ENCODE measurements around the gene PHF13.
A peak's percentile ranks its signal among the peaks of the same experiment; 100 is the strongest.

PHF13 gene

DNA sequence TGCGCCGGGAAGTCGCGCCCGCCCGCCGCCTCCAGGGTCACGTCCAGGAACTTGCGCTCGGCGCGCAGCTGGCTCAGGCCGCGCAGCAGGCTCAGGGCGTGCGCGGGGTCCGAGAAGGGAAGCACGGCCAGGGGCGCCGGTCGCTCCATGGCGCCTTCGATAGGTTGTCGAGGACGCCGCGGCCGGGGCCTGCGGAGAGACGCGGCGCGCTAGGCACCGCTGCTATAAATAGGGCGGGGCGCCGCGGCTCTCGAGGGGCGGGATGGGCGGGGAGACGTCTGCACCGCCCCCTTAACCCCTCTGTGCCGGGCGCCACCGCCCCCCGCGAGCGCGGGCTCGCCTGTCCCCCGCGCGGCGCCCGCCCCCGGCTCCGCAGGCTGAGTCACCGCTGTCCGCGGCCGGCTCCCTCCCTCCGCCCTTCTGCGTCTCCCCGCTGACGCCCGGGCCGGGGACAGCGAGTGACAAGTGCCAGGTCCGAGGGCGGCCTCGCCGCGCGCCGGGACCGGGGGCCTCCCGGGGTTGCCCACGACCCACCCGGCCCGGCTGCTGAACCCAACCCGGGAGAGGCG is 10.8 kb upstream of the PHF13 start, which contains the start of gene KLHL21:
Gene KLHL21 (minus strand): TSS at position 201 of the 569 bp plus-strand sequence. CDS start 52 bp downstream, at position 149.
- peak; percentile 91 for DNase-seq (ENCODE audit: low read depth)

DNA sequence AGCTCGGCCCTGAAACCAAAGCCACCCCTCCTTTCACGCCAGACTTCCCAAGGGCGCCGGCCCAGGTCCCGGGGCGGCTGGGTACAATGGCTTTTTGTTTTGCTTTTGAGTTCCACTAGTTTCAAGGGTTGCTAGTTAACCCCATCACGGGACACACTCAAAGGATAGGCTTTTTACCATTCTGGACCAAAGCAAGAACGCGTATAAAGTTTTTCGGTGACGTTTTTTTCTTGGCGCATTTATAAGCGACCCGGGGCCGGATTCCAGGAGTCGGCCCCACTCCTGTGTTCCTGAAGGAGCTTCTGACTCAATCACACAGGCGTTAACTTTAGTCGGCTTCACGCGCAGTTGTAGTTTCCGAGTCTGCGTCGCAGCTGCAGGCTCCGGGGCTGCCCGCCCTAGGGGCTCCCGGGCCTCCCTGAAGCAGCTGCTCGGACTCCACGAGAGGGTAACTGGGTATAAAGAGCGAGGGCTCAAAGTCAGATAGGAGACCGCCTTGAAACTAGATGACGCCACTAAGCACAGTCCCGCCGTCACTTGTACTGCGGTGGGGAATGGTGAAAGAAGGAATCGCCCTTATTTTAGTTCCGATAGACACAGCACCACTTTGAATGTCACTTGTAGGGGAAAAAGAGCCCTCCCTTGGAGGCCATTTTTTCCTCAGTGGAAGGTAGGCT is 10.2 kb upstream of the PHF13 start:
- peak; percentile 72 for DNase-seq (ENCODE audit: low read depth)

DNA sequence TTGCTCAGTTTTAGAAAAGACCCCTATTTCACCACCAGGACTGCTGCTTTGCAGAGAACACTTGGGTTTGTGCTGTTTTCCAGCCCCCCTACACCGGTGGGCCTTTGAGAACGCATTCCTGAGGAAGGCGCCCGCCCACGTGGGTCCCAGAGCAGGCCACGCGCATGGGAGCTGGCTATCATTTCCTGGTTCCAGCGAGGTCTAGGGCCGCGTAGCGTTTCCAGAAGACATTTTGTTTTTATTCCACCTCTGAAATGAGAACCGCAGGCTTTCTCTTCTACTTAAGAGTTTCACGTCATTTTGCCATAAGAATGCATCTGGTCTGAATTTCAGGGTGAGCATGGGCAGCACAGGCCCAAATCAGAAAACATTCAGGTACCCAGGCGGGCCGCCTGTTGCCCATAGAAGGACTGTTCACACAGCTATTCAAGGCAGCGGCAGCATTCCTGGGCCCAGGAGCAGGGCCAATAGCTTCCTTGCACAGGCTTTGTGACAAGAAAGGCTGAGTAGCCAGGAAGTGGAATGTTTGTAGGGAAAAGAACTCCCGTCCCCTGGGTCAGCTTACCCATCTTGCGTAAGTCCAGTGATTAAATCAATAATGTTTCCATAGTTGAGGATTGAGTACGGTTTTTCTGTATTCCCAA is 9.5 kb upstream of the PHF13 start:
- DNase-seq (ENCODE audit: low read depth) = peak; percentile 93

DNA sequence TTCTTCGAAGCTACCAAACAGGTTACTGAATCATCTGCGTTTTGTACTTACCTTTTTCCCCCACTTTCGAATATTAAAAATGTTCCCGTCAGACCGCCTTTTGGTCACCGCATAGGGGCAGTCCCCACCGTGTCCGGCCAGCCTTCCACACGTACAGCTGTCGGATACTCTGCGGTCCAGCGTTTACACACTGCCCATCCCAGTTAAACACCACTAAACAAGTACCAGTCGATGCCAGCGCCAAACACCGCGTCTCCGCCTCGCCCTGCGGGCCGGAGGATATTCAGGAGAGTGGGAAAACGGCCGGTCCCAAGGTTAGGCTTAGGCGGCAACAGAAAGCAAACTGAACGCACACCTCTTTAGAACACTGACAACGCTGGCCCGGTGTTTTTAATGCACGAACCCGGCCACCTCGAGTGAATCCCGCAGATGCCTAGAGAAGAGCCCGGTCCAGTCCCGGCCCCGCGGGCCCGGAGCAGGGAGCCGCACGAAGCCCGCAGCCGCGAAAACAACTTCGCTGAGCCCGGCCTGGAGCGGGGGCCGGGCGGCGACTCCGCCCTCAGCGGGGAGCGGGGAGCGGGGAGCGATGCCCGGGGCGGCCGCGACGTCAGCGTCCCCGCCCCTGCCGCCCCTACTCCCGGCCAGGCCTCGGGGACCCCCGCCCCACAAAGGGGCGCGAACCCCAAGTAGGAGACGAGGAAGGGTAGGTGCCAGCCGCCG is 730 bp upstream of the PHF13 start:
- DNase-seq (ENCODE audit: low read depth) = no peak

DNA sequence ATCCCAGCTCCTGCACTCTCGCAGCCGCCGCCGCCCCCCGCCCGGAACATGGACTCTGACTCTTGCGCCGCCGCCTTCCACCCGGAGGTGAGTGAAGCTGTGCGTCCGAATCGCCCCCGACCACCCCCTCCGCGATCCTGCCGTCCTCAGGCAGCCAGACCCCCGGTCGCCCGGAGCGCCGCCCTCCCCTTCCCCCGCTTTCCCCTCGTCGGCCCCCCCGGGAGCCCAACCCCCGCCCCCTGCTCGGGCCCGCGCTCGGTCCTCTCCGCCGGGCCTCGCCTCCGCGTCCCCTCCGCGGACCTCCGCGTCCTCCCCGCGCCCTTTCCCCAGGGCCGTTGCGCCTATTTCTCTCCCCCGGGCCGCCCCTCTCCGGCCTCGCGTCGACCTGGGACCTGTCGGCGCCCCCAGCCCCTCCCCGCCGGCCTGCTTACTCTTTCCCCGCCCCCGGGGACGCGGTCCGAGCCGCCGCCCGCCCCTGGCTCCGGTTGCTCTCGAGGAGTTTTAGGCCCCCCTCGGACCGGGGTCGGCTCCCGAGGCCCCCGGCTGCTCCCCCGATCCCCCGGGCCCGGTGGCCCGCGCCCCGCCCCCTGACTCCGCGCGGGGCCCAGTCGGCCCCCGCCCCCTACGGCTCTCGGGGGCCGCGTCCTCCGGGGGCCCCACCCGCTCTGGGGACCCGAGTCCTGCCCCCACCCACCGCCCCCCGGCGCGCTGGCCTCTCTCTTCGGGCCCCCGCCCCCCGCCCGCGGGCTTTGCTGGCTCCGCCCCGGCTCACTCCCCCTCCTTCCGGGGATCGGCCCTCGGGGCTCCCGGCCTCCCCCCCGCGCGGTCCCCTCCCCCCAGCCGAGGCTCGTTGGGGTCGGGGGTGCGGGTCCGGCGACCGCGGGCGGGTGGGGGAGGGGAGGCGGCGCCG is 743 bp downstream of the PHF13 start:
- DNase-seq (ENCODE audit: low read depth) = no peak

DNA sequence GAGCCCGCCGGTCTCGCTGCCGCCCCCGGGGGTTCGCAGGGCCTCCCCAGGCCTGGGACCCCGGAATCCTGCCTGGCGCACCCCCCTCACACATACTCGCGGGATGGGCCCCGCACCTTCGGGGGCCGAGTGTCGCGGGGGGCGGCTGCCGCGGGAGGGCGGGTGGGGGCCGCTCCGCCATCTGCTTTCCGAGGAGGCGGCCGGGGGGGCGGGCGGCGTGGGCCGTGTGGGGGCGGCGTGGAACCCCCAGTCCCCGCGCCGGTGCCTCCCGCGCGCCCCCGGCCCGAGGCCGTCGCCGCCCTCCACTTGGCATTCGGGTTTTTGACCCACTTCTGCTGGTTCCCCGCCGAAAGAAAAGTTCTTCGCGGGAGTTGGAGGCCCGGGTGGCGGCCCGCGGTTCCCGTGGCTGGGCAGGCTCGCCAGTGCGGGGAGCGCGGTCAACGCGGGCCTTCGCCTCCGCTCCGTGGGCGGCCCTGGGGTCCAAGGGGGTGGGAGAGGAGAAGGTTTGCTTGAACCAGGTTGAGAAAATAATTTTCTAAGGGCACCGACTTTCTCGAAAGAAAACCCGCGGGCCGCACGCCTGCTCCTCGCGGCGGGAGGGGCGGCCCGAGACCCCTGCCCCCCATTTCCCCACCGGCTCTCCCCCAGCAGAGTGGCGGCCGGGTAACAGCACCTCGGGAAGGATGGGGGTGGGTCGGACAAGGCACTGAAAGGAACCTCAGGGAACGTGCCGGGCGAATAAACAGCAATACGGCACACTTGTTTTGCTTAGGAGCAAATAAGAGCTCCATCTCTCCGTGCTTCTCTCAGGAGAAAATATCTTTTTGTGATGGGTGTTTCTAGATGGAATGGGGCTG is 1.6 kb downstream of the PHF13 start:
- no peak for DNase-seq (ENCODE audit: low read depth)

DNA sequence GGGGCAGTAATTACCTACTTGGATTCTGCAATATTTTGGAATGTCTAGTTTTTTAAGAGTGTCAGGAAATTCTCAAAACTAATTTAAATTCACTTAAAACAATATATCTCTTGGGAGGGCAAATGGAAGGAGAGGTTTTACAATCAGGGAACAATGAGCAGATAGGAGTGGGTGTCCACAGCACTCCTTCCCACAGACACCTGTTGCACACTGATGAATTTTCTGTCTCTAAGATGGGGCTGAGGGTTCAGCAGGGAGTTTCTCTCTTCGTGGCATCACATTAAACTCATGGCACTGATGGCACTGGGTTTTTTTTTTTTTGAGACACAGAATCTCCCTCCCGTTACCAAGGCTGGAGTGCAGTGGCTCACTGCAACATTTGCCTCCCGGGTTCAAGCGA is 5.5 kb downstream of the PHF13 start:
- DNase-seq (ENCODE audit: low read depth) = no peak

DNA sequence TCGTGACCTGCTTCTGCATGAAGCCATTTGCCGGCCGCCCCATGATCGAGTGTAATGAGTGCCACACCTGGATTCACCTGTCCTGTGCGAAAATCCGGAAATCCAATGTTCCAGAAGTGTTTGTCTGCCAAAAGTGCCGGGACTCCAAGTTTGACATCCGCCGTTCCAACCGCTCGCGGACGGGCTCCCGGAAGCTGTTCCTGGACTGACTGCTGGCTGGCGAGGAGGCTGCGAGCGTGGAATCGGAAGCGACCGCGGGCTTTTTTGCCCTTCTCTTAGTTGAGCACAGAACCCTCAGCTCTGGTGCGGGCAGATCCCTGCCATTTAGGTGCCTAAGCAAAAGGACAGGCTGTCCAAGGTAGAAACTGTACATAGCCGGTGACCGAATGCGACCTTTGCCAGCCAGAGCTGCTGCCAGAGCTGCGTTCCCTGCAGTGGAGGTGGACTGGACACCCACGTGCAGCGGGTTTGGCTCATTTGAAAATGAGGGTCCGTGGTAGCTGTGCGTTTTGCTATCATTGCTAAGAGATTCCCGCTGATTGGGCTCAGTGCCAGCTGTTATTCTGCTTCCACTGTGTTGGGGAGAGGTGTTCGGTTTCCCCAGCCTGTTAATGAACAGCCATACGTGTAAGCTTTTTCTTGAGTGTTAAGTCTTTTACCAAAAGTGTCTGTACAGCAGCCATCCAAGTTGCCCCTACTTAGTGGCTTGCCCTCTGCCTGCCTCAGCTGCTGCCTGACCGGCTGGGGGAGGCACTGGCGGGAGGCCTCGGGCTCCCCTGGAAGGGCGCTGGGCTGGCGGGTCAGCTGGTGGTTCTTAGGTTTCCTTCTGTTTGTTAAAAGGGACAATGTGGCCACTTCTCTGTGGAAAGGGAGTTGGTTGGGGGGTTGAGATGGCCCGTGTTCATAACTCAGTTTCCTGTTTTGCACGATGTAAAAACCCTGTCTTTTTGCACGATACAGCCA is 8.2 kb downstream of the PHF13 start:
- DNase-seq (ENCODE audit: low read depth) = no peak

DNA sequence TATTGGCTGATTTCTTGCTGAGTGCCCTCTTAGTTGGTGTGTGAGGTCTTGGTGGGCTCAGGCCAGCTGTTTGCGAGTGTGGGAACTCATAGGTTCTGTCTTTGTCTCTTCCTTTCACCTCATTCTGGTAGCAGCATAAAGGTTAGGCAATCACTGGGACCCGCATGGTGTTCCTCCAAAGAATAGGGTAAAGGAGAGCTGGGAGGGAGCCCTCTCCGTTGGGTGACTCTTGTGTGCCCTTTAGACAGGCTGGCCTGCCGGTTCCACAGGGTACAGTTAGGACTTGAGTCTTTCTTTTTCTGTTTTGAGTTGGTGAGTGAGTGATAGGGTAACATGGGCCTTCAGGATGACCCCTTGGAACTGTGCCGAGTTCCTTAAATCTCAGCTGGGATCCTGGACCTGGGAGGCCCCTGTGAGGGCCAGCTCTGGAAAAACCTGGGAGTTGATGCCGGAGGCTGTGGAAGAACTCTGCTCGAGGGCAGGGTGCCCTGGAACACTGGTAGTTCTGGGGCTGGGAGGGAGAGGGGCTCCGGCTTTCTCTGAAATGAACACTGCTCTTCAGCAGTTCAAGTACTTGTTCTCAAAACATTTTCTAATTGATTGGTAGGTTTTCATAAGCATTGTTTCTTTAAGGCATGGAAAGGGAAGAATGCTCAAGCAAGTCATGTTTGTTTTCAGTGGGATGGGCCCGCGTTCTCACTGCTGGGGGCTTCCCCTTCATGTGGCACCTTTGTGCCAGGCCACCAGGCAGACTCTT is 9.0 kb downstream of the PHF13 start:
- no peak for DNase-seq (ENCODE audit: low read depth)

DNA sequence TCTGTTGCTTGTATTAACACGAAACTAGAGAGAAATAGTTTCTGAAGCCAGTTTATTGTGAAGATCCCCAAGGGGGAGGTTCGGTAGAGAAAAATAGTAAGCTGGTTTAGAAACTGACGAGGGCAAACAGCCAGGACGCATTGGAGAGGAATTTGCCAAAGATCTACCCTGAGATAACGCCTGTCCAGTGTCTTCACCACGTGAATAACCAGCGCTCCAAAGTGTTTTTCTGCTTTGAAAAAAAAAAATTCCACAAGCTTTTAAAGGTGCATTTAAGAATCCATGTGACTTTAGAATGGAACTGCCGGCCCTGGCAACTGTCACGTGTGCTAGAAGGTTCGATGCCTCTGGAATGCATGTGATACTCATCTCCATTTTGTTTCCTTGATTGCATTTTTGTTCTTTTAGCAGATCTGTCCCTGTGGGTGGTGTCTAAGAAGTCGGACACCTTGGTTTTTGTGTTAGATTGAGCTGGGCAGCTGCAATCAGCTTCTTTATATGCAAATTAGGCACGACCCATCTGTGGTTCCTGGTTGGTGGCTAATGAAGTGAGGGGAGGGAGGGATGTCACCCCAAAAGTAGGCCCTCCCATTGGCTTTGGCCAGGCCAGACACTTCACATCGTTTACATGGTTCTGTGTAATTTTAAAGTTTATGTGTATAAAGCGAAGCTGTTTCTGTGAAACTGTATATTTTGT is 9.9 kb downstream of the PHF13 start:
- no peak for DNase-seq (ENCODE audit: low read depth)

DNA sequence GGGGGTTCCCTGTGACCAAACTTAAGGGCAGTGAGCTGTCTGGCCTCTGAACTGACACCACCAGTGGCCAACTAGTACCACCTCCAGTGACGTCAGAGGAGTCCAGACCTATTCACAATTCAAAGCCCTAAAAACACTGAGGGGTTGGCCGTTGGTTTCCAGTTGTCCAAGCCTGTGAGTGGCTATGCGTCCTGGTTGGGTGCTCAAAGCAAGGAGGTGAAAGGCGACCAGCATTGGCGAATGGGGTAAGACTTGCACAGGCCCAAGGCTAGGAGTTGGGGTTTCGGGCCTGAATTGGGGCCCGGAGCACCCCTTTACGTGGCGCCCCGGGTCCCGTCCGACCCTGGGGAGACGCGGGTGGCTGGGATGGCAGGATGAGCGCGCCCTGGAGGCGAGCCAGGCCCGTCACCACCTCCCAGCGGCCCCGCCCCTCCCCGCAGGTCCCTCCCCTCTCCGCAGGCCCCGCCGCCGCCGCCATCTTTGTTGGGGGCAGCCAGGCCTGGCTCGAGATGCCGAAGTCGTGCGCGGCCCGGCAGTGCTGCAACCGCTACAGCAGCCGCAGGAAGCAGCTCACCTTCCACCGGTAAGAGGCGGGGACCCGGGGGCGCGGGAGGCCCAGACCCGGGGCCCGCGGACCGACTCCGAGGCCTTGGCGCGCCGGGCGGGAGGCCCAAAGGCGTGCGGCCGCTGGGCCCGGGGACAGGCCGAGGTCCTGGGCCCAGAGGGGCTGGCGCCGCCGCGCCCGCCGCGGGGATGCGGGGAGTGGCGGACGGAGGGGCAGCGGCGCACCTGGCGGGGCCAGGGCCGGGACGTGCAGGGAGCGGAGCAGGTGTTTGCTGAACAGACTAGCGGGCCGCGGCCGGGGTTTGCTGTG is 11.4 kb downstream of the PHF13 start, which contains the start of gene THAP3:
Gene THAP3 (plus strand): TSS at position 159 of the 874 bp plus-strand sequence. CDS start 351 bp downstream, at position 510.
- peak; percentile 89 for DNase-seq (ENCODE audit: low read depth)

DNA sequence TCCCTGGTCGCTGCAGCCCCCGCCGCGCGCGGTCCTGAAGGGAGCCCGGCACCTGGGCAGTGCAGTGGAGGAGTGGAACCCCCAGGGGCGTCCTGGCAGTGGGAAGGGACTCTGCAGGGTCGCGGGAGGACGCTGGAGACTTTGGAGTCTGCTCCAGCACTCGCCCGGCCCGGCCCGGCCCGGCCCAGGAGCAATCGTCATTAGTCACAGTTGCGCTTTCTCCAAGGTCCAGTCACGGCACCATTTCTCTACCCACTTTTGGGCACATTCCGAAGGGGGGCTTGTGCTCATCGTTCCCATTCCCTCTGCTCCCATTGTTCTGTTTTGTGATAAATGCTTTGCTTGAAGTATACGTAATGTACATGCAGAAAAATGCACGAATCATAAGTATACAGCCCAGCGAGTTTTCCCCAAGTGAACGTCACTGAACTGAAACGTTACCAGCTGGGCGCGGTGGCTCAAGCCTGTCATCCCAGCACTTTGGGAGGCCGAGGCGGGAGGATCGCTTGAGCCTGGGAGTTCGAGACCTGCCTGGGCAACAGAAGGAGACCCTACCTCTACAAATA is 12.1 kb downstream of the PHF13 start:
- peak; percentile 60 for DNase-seq (ENCODE audit: low read depth)

DNA sequence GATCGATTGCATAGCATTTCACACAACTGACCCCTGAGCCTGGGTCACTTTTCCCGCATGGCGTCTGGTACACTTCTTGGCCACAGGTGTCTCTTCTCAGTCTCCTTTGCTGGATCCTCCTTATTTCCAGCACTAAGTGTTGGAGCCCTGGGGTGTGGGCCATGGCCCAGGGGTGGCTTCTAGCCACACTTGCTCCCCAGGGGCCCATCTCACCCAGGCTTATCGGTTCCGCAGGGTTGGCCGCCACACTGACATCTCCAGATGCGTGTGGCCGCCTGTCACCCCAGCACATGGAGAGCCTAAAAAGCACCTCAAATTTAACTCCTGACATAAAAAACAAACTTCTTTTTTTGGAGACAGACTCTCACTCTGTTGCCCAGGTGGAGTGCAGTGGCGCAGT is 13.5 kb downstream of the PHF13 start:
- DNase-seq (ENCODE audit: low read depth) = no peak

DNA sequence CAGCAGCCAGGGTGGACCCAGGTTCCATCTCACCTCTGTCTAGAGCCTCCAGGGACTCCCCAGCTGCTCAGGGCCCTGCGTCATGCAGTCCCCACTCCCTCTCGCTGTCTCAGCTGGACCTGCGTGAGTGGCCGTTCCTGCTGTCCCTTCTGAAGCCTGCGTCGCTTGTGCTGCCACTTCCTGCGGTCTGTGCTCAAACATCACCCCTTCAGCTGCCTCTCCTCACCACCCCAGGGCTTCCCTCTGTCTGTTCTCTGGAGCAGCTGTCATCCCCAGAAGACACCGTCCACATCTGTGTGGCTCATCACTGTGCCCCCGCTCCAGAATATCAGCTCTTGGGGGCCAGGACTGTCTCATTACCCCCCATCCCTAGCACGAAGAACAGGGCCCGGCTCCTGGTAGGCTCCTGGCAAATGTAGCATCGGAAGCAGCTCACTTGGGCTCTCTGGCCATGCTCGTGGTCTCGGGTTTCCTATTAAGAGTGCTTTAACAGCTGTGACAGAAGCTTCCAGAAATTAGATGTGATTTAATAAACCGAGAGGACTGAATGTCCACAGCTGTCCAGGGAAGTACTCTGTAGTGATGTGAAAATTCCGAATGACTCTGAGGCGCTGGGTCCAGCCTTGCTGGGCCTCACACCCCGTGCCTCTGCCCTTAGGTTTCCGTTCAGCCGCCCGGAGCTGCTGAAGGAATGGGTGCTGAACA is 14.5 kb downstream of the PHF13 start:
- no peak for DNase-seq (ENCODE audit: low read depth)

DNA sequence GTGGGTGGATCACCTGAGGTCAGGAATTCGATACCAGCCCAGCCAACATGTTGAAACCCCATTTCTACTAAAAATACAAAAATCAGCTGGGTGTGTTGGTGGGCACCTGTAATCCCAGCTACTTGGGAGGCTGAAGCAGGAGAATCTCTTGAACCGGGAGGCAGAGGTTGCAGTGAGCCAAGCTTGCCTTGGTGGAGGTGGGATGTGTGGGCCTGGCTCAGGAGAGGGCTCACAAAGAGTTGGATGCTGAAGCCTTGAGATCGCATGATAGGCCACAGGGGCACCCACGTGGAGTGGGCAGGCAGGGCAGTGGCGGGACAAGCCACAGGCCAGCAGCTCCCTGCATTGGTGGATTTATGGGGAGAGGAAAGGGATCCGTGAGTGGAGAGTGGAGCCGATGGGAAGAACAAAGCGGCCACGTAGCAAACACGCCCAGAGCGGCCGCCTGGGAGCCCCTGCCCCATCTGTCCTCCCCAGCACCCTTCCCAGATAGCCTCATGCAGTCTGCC is 15.5 kb downstream of the PHF13 start:
- DNase-seq (ENCODE audit: low read depth) = no peak

DNA sequence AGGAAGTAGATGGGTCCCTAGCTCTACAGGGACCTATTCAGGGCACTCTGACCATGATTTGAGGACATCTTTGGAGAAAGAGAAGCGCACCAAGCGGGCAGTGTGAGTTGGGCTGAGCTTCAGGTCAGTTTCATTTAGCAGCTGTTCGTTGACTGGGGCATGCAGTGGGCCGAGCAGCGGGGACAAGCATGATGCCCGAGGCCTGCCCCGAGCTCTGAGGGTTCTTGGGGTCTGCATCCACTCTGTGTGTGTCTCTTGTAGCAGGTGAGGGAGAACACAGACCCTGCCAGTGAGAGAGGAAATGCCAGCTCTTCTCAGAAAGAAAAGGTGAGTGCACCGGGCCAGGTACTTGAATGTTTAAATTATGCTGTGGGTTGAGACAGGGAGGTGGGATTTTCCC is 16.5 kb downstream of the PHF13 start:
- DNase-seq (ENCODE audit: low read depth) = no peak
